H1 (cell line): ENCODE results near the gene TOR1AIP1. TPM values are rescaled to one million over a fixed set of nuclear protein-coding genes. Genes with fewer than 3 reads are reported as not detected.

Experiments
- CTCF ChIA-PET: fragments of 300-600 bp; sonication (Branson Sonifier 250); formaldehyde crosslinking; loops from one replicate; lab custom pipeline; 2021; ENCODE audit not compliant: partially characterized antibody; lab: Charles Lee
- POLR2A ChIA-PET: fragments of 300-600 bp; sonication (Branson Sonifier 250); formaldehyde crosslinking; loops from one replicate; lab custom pipeline; 2021; ENCODE audit warnings: inconsistent platforms; ENCODE audit not compliant: partially characterized antibody; lab: Charles Lee
- DNase-seq, 2 experiments: peaks; one replicate each; pipeline versions ENCODE4 v3.0.0 to v3.0.0-alpha.2; 2010 to 2022; ENCODE audit warnings: low spot score in 2 of 2, low read depth in 1 of 2, mixed read lengths in 1 of 2
- FAIRE-seq: peaks from 2 replicates; lab custom pipeline; 2011; peaks lifted over from hg19 to GRCh38; lab: Jason Lieb, UNC
- H2AFZ ChIP-seq: 2 replicates; pipeline ENCODE4 v1.8.1; 2012; ENCODE audit warnings: low read length, inconsistent platforms
- H2AK5ac ChIP-seq: 2 replicates; pipeline ENCODE4 v1.6.1; 2013; ENCODE audit warnings: low read depth, low read length
- H2BK120ac ChIP-seq: replicated peaks from 2 replicates; pipeline ENCODE3; 2013; ENCODE audit warnings: low read depth, low read length, inconsistent platforms
- H2BK12ac ChIP-seq: 2 replicates; pipeline ENCODE4 v1.6.1; 2013; ENCODE audit warnings: low read depth, low read length
- H2BK15ac ChIP-seq: 2 replicates; pipeline ENCODE4 v1.6.1; 2013; ENCODE audit warnings: low read length
- H2BK20ac ChIP-seq: 2 replicates; pipeline ENCODE4 v1.6.1; 2013; ENCODE audit warnings: low read length
- H2BK5ac ChIP-seq: 2 replicates; pipeline ENCODE4 v1.6.1; 2013; ENCODE audit warnings: low read depth, low read length
- H3K14ac ChIP-seq: 2 replicates; pipeline ENCODE4 v1.6.1; 2013; ENCODE audit warnings: inconsistent platforms; ENCODE audit not compliant: insufficient read length
- H3K18ac ChIP-seq: 2 replicates; pipeline ENCODE4 v1.6.1; 2013; ENCODE audit warnings: low read length; ENCODE audit errors: extremely low read depth
- H3K23ac ChIP-seq: 2 replicates; pipeline ENCODE4 v1.6.1; 2013; ENCODE audit warnings: inconsistent platforms; ENCODE audit not compliant: insufficient read length
- H3K23me2 ChIP-seq: 2 replicates; pipeline ENCODE4 v1.6.1; 2013; ENCODE audit warnings: low read depth, low read length
- H3K27ac ChIP-seq: 2 replicates; pipeline ENCODE4 v1.6.1; 2011; ENCODE audit warnings: low read depth, low read length, inconsistent platforms
- H3K27me3 ChIP-seq, 4 experiments: replicated peaks in 1 of 4; 1 replicate in 1 of 4; 2 replicates in 3 of 4; pipeline versions ENCODE4 v1.6.1 to v1.8.1; 2011 to 2013; ENCODE audit warnings: low read length in 3 of 4, mild to moderate bottlenecking in 3 of 4, inconsistent platforms in 2 of 4, mixed read lengths in 2 of 4, moderate library complexity in 1 of 4; ENCODE audit not compliant: control insufficient read depth in 3 of 4, insufficient read depth in 3 of 4; ENCODE audit errors: extremely low read depth in 1 of 4
- H3K36me3 ChIP-seq, 4 experiments: 2 replicates each; pipeline versions ENCODE4 v1.6.1 to v1.8.1; 2011 to 2013; ENCODE audit warnings: mild to moderate bottlenecking in 4 of 4, low read length in 3 of 4, moderate library complexity in 2 of 4, control low read depth in 1 of 4, inconsistent platforms in 1 of 4; ENCODE audit not compliant: insufficient read depth in 4 of 4, control insufficient read depth in 2 of 4
- H3K4ac ChIP-seq: replicated peaks from 2 replicates; pipeline ENCODE3; 2013; ENCODE audit warnings: low read length, low read depth, mixed read lengths, inconsistent platforms; ENCODE audit not compliant: insufficient read length
- H3K4me1 ChIP-seq, 4 experiments: replicated peaks in 1 of 4; 1 replicate in 1 of 4; 2 replicates in 3 of 4; pipeline versions ENCODE4 v1.6.1 to v1.8.1; 2011 to 2013; ENCODE audit warnings: low read length in 3 of 4, inconsistent platforms in 2 of 4, mixed read lengths in 1 of 4; ENCODE audit not compliant: insufficient read depth in 4 of 4, control insufficient read depth in 3 of 4
- H3K4me2 ChIP-seq, 2 experiments: 2 replicates each; pipeline versions ENCODE4 v1.6.1 to v1.8.1; 2011 to 2013; ENCODE audit warnings: low read depth in 2 of 2, low read length in 2 of 2, control low read depth in 1 of 2, inconsistent platforms in 1 of 2, mild to moderate bottlenecking in 1 of 2; ENCODE audit not compliant: insufficient read depth in 1 of 2
- H3K4me3 ChIP-seq, 4 experiments: fragments of 200-600, 300-600 bp in 1 of 4; sonication (generic), shearing (Covaris generic), sonication (Bioruptor Twin) in 1 of 4; 2 replicates each; pipeline versions ENCODE4 v1.5.1 to v1.8.1; 2011 to 2016; ENCODE audit warnings: low read length in 4 of 4, low read depth in 3 of 4, control low read depth in 2 of 4, inconsistent platforms in 2 of 4, mild to moderate bottlenecking in 2 of 4, mixed read lengths in 1 of 4, moderate library complexity in 1 of 4; ENCODE audit not compliant: insufficient read depth in 2 of 4; ENCODE audit errors: extremely low read depth in 1 of 4
- H3K56ac ChIP-seq: replicated peaks from 2 replicates; pipeline ENCODE3; 2013; ENCODE audit warnings: low read depth, mild to moderate bottlenecking, mixed read lengths, low read length, inconsistent platforms; ENCODE audit not compliant: insufficient read length
- H3K79me1 ChIP-seq: 2 replicates; pipeline ENCODE4 v1.6.1; 2013; ENCODE audit warnings: low read depth, low read length, control low read depth
- H3K79me2 ChIP-seq, 2 experiments: 2 replicates each; pipeline versions ENCODE4 v1.6.1 to v1.8.1; 2012 to 2013; ENCODE audit warnings: low read length in 2 of 2, mild to moderate bottlenecking in 2 of 2, inconsistent platforms in 1 of 2; ENCODE audit not compliant: insufficient read depth in 2 of 2, control insufficient read depth in 1 of 2
- H3K9ac ChIP-seq, 4 experiments: replicated peaks in 1 of 4; 1 replicate in 1 of 4; 2 replicates in 3 of 4; pipeline versions ENCODE4 v1.6.1 to v1.8.1; 2011 to 2013; ENCODE audit warnings: low read depth in 3 of 4, low read length in 3 of 4, control low read depth in 2 of 4, mild to moderate bottlenecking in 2 of 4, moderate library complexity in 2 of 4, inconsistent platforms in 1 of 4; ENCODE audit errors: extremely low read depth in 1 of 4
- H3K9me3 ChIP-seq, 2 experiments: 2 replicates each; pipeline versions ENCODE4 v1.6.1 to v1.8.1; 2012 to 2013; ENCODE audit warnings: mild to moderate bottlenecking in 2 of 2, moderate library complexity in 2 of 2, control low read depth in 1 of 2, inconsistent platforms in 1 of 2, low read depth in 1 of 2, low read length in 1 of 2, mixed read lengths in 1 of 2; ENCODE audit not compliant: insufficient read depth in 2 of 2
- H4K20me1 ChIP-seq, 2 experiments: replicated peaks in 1 of 2; 2 replicates each; pipeline versions ENCODE3 to v1.8.1; 2011 to 2013; ENCODE audit warnings: inconsistent platforms in 2 of 2, low read length in 2 of 2, mild to moderate bottlenecking in 1 of 2; ENCODE audit not compliant: insufficient read depth in 2 of 2, control insufficient read depth in 1 of 2
- H4K5ac ChIP-seq: 2 replicates; pipeline ENCODE4 v1.6.1; 2013; ENCODE audit warnings: low read length, low read depth, mixed read lengths, inconsistent platforms; ENCODE audit not compliant: insufficient read length
- H4K8ac ChIP-seq: 2 replicates; pipeline ENCODE4 v1.8.0; 2013; ENCODE audit warnings: mild to moderate bottlenecking, moderate library complexity, low read length, inconsistent platforms; ENCODE audit not compliant: insufficient read depth; ENCODE audit errors: extremely low read depth
- H4K91ac ChIP-seq: replicated peaks from 2 replicates; pipeline ENCODE3; 2013; ENCODE audit warnings: low read length, mixed read lengths, inconsistent platforms; ENCODE audit not compliant: insufficient read length
- ASH2L ChIP-seq: fragments of 200-600, 300-600 bp; sonication (generic); IDR thresholded peaks from one replicate; pipeline ENCODE4 v1.7.1; 2017; ENCODE audit warnings: low read length
- BACH1 ChIP-seq: IDR thresholded peaks from 2 replicates; pipeline ENCODE4 v1.6.1; 2012; ENCODE audit warnings: low read length, improper control_type of control experiment
- CBX5 ChIP-seq: fragments of 300-800, 300-1000 bp; sonication (generic); IDR thresholded peaks from 2 replicates; pipeline ENCODE4 v1.7.1; 2016; ENCODE audit warnings: antibody characterized with exemption, low read length, low read depth
- CEBPB ChIP-seq: IDR thresholded peaks from 2 replicates; pipeline ENCODE4 v1.6.1; 2012; ENCODE audit warnings: low read depth, low read length
- KDM4A ChIP-seq: IDR thresholded peaks from one replicate; pipeline ENCODE4 v1.7.1; 2012; ENCODE audit warnings: low read depth, mild to moderate bottlenecking, moderate library complexity, low read length, inconsistent platforms; ENCODE audit not compliant: severe bottlenecking
- PHF8 ChIP-seq: fragments of 200-600 bp; sonication (generic); conservative IDR thresholded peaks from 2 replicates; pipeline ENCODE4 v1.7.1; 2012; ENCODE audit warnings: low read depth, mild to moderate bottlenecking, inconsistent platforms, low read length, moderate library complexity
- RBBP5 ChIP-seq: IDR thresholded peaks from 2 replicates; pipeline ENCODE4 v1.7.1; 2012; ENCODE audit warnings: low read depth, mild to moderate bottlenecking, inconsistent platforms, low read length, moderate library complexity, borderline replicate concordance
- SAP30 ChIP-seq: fragments of 300-600 bp; sonication (generic); IDR thresholded peaks from 2 replicates; pipeline ENCODE4 v1.7.1; 2012; ENCODE audit warnings: low read length, moderate library complexity, mild to moderate bottlenecking, inconsistent platforms; ENCODE audit not compliant: insufficient read depth, insufficient replicate concordance
- SP1 ChIP-seq: IDR thresholded peaks from 2 replicates; pipeline ENCODE4 v1.6.1; 2011; ENCODE audit warnings: low read depth, low read length
- TBP ChIP-seq: IDR thresholded peaks from 2 replicates; pipeline ENCODE4 v1.6.1; 2011; ENCODE audit warnings: low read depth, low read length, improper control_type of control experiment
- TCF12 ChIP-seq: IDR thresholded peaks from 2 replicates; pipeline ENCODE4 v1.6.1; 2011; ENCODE audit warnings: low read depth, mild to moderate bottlenecking, low read length
- USF2 ChIP-seq: IDR thresholded peaks from 2 replicates; pipeline ENCODE4 v1.6.1; 2011; ENCODE audit warnings: low read length, improper control_type of control experiment
- YY1 ChIP-seq: IDR thresholded peaks from 2 replicates; pipeline ENCODE4 v1.6.1; 2011; ENCODE audit warnings: low read depth, mild to moderate bottlenecking, low read length
- WGBS, 2 experiments: shearing (Covaris generic) in 1 of 2; methylation state at CpG; one replicate each; pipeline versions ENCODE4 v1.1.6 to v1.1.7; 2013 to 2015; ENCODE audit warnings: low lambda C conversion rate in 2 of 2, mixed read lengths in 2 of 2, inconsistent platforms in 1 of 2, low coverage in 1 of 2, missing lambda C conversion rate in 1 of 2; ENCODE audit not compliant: insufficient replicate concordance in 2 of 2, insufficient coverage in 1 of 2, insufficient read length in 1 of 2; ENCODE audit errors: extremely low coverage in 1 of 2, missing lambda C conversion rate in 1 of 2; 5-methylcytosine and 5-hydroxymethylcytosine counted together
- polyA plus RNA-seq, 7 experiments: library from polyadenylated mRNA; depleted of rRNA in 3 of 7; stranded (reverse) in 5 of 7; unstranded in 2 of 7; fragments of >200 nt in 5 of 7; fragments of 200-250 nt in 2 of 7; gene quantifications; 1 replicate in 5 of 7; 2 replicates in 1 of 7; 4 replicates in 1 of 7; pipeline versions ENCODE4 v1.2.1 to v1.2.3, GENCODE V29; 2011 to 2013; ENCODE audit warnings: missing spikeins in 2 of 7, mixed read lengths in 2 of 7
- total RNA-seq: library from RNA; stranded (reverse); fragmentation: NEBNext Ultra II Directional; extraction: Animal tissue kit (Norgen Biotek cat#: 25700); gene quantifications from 2 replicates; pipeline ENCODE4 v1.2.1, GENCODE V29; 2021

Gene TOR1AIP1
- total and polyA plus RNA-seq, 2 of the 8 experiments (the other 6 are each of a cell fraction or from before 2014, with no cell fraction given) = 5.7 to 22.8 TPM

DNA sequence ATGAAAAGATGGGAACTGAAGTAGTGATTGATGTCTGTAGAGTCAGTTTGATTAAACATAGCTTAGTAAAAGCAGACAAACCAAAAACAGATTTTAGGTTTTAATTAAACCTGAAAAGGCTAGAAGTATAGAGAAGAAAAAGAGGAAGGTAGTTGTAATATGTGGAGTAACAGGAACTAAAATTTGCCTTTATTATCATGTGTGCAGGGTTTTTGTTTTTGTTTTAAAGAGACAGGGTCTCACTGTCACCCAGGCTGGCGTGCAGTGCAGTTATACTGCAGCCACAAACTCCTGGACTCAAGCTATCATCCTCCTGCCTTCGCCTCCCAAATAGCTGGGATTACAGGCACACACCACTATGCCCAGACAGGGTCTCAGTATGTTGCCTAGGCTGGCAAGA is 6.0 kb downstream of the TOR1AIP1 start:
- DNase-seq (no peak), FAIRE-seq (no peak)
- H2BK120ac ChIP-seq = no peak overlapping the region
- peaks cover 0 to 31% (median 3%) of the 10 kb centered on the region in 4 experiments; a peak in 3 of 8 replicates for H3K36me3 ChIP-seq
- H3K79me2 ChIP-seq = peaks cover 0 to 7% of the 10 kb centered on the region in 2 experiments; a peak in 2 of 4 replicates
- H4K91ac ChIP-seq = no peak overlapping the region
- peaks cover 2% of the 10 kb centered on the region; the same call in 1 of the 2 replicates for H3K79me1 ChIP-seq
- H4K8ac ChIP-seq = no peak overlapping the region
- H4K5ac ChIP-seq = no peak overlapping the region
- H2BK5ac ChIP-seq = no peak overlapping the region
- no peak overlapping the region for H2BK20ac ChIP-seq
- no peak overlapping the region; a peak in 1 of 7 replicates for H3K9ac ChIP-seq
- H3K4me3 ChIP-seq = no peak overlapping the region
- no peak overlapping the region for H3K18ac ChIP-seq
- H3K27me3 ChIP-seq = no peaks in the 10 kb centered on the region
- no peak overlapping the region for H3K23ac ChIP-seq
- no peak overlapping the region for H3K56ac ChIP-seq
- no peaks in the 10 kb centered on the region for H4K20me1 ChIP-seq
- ChIA-PET CTCF (interaction anchor here (1.4 kb wide), 1 partner anchor 78 kb away, joined by 3 read pairs; no protein-coding TSS in a partner anchor), POLR2A (no interaction called here)
- H3K4me1 ChIP-seq = no peaks in the 10 kb centered on the region
- no peak overlapping the region for H3K14ac ChIP-seq
- WGBS, 2 experiments = 95% methylated on average over 2 of the region's 2 CpGs; no CpG with 5 or more reads in 1 of the 2 experiments
- H3K4ac ChIP-seq = no peak overlapping the region
- no peak overlapping the region for H2AFZ ChIP-seq
- H3K9me3 ChIP-seq = no peaks in the 10 kb centered on the region
- no peak overlapping the region for H2BK12ac ChIP-seq
- H3K4me2 ChIP-seq = no peak overlapping the region
- H3K27ac ChIP-seq = no peak overlapping the region
- H2AK5ac ChIP-seq = no peak overlapping the region
- H2BK15ac ChIP-seq = no peak overlapping the region
- H3K23me2 ChIP-seq = peaks cover 4% of the 10 kb centered on the region
- TF ChIP-seq SP1 (no peak), SAP30 (no peak), ASH2L (no peak), RBBP5 (no peak), CBX5 (no peak), USF2 (no peak), TBP (no peak), BACH1 (no peak), CEBPB (no peak), PHF8 (no peak), YY1 (no peak), KDM4A (no peak), TCF12 (no peak)
